Measurements from ENCODE around the gene C1QTNF3.

GRCh38 chr5:34042321-34042720 is 692 bp downstream of the C1QTNF3 start:
- no peak for TF ChIP-seq CTCF (IDR thresholded peaks at IDR 0.05)
- no peak for TF ChIP-seq POLR2A (IDR thresholded peaks at IDR 0.05)
